GM11168 (cell line): ENCODE measurements around the gene CLCNKA.
"Not testable (repeated sequence)": the region's sequence is repeated elsewhere in the genome, so short reads cannot be mapped to it uniquely, and the experiment has no call there.

Experiments used
- in situ Hi-C: fragments of 300-500 bp; cut with MboI; formaldehyde crosslinking; loops from one replicate; pipeline ENCODE4 v1.12.0; 2022; ENCODE audit warnings: low sequenced_read_pairs; ENCODE audit not compliant: unreplicated experiment

The CLCNKA gene

GRCh38 chr1:16055613-16056520, 34.0 kb downstream of the CLCNKA start:
- in situ Hi-C loops: no loop called here

GRCh38 chr1:16056521-16056912, 34.7 kb downstream of the CLCNKA start:
- in situ Hi-C loops: not testable (repeated sequence)

DNA sequence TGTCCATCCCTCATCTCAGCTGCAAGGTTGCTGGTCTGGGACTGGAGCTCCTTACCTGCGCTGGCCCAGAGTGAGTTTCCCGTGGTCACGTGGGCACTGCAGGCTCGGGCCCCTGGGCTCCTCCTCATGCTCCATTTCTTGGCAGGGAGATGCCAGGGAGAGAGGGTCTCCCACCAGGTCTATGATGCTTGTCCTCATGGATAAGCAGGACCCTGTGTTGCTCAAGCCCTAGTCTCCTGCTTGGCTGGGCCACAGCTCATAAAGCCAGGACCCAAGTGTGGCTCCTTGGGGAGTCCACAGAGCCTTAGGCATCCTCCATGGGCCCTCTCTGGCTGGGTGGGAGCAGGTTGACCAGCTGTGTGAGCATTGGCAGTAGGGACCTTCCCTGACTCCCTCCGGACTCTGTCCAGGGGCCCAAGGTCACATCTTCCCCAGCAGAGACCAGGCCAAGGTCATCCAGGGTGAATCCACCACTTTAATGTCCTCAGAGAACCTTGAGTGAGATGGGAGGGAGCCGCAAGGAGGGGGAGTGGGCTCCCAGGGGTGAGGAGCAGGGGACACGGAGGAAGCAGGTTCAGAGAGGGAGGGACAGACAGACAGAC, 35.6 kb downstream of the CLCNKA start:
- in situ Hi-C loops: not testable (repeated sequence)

GRCh38 chr1:16058394-16059120, 36.7 kb downstream of the CLCNKA start:
- in situ Hi-C loops: not testable (repeated sequence)

GRCh38 chr1:16061266-16061665, 39.4 kb downstream of the CLCNKA start:
- in situ Hi-C loops: loop anchor here (10.0 kb wide), 1 partner anchor 46 kb away; the partner anchor contains the start of gene HSPB7

- in situ Hi-C loops: loop anchor here (10.0 kb wide), 1 partner anchor 47 kb away; the partner anchor contains the start of gene HSPB7
Observed at GRCh38 chr1:16061989-16062686, 40.3 kb downstream of the CLCNKA start.

GRCh38 chr1:16062687-16063075, 40.8 kb downstream of the CLCNKA start:
- in situ Hi-C loops: loop anchor here (10.0 kb wide), 1 partner anchor 48 kb away; the partner anchor contains the start of gene HSPB7

DNA sequence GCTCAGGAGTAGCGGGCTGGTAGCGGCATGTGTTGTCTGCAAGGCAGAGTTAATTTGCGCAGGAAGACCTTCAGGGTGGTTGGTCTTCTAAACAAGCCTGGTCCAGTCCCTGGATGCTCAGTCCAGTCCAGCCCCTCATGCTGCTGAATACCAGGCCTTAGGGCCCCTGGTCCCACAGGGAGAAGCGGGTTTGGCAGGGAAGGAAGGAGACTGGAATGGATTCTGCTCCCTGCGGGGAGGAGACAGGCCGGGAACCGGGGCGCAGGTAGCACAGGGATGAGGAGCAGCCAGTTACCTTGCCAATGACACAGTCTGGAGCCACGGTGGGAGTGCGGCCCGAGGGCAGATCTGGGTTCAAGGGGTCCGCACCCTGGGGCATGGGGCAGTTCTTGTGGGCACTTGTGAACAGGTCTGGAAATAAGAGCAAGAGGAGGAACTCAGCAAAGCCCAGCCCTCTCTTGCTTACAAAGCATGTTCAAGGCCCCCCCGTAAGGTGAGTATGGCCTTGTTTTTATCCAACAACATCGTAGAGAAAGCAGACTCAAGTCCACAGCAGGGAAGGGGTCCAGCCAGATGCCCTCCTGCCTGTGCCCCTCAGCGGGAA, 41.5 kb downstream of the CLCNKA start:
- in situ Hi-C loops: loop anchor here (10.0 kb wide), 1 partner anchor 49 kb away; the partner anchor contains the start of gene HSPB7

- in situ Hi-C loops: loop anchor here (10.0 kb wide), 1 partner anchor 49 kb away; the partner anchor contains the start of gene HSPB7
Observed at GRCh38 chr1:16063921-16064320, 42.1 kb downstream of the CLCNKA start.

GRCh38 chr1:16064536-16065268, 42.9 kb downstream of the CLCNKA start:
- in situ Hi-C loops: loop anchor here (10.0 kb wide), 1 partner anchor 50 kb away; the partner anchor contains the start of gene HSPB7

DNA sequence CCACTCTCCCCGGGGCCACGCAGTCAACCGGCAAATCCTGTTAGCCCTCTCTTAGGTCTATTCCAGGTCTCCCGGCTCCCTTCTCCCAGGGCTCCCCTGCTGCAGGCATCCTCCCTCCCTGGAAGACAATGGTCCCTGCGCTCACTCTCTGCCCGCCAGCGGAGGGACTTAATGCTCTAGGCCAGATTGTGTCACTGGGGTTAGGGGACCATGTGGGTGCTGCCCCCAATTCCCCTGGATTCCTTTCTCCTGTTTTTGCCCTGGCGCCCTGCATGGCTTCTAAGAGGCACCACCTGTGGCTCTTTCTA, 43.4 kb downstream of the CLCNKA start:
- in situ Hi-C loops: loop anchor here (10.0 kb wide), 1 partner anchor 50 kb away; the partner anchor contains the start of gene HSPB7

- in situ Hi-C loops: loop anchor here (10.0 kb wide), 1 partner anchor 51 kb away; the partner anchor contains the start of gene HSPB7
Observed at GRCh38 chr1:16066245-16066644, 44.4 kb downstream of the CLCNKA start.

DNA sequence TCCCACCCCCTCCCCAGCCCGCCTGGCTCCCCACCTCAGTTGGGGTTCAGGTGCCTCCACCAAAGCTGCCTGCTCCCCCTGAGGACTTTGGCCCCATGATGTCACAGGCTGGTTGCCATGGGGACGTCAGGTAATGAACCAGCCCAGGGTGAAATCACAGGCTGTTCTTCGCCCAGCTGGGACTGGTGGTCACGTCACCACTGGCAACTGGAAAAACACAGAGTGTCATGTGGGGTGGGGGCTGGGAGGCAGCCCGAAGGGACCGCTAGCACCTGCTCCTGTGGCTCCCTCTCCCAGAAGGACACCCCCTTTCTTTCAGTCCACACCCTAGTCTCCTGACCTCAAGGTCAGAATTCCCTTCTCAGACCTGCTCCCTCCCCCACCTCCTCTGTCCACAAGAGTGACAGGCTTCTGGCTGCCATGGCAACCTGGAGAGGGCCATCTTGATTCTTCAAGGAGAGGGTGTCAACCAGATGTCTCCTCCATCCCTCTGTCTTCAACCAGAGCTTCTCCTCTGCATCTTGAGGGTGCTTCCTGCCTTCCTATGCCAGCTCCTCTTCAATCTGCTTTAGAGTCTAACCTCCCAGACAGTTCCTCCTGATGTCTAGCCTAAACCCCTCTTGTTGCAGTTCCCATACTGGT, 45.4 kb downstream of the CLCNKA start:
- in situ Hi-C loops: loop anchor here (10.0 kb wide), 1 partner anchor 52 kb away; the partner anchor contains the start of gene HSPB7

DNA sequence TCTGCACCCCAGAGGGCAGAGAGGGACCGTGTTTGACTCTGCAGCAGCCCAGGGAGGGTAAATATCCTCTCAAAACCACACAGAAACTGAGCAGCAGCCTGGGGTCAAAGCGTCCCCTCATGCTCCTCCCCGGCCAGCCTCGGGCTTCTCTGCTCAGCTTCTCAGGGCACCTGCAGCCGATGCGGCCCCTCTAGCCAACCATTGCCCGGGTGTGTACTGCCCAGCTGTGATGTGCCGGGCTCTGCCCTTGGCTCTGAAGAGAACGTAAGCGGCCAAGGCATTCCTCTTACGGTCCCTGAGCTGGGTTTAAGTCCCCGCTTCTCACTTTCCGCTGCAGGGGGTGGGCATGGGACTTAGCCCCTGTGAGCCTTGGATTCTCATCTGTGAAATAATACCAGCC, 46.1 kb downstream of the CLCNKA start:
- in situ Hi-C loops: loop anchor here (10.0 kb wide), 1 partner anchor 53 kb away; the partner anchor contains the start of gene HSPB7

GRCh38 chr1:16068356-16069270, 46.8 kb downstream of the CLCNKA start:
- in situ Hi-C loops: loop anchor here (10.0 kb wide), 1 partner anchor 54 kb away; the partner anchor contains the start of gene HSPB7

DNA sequence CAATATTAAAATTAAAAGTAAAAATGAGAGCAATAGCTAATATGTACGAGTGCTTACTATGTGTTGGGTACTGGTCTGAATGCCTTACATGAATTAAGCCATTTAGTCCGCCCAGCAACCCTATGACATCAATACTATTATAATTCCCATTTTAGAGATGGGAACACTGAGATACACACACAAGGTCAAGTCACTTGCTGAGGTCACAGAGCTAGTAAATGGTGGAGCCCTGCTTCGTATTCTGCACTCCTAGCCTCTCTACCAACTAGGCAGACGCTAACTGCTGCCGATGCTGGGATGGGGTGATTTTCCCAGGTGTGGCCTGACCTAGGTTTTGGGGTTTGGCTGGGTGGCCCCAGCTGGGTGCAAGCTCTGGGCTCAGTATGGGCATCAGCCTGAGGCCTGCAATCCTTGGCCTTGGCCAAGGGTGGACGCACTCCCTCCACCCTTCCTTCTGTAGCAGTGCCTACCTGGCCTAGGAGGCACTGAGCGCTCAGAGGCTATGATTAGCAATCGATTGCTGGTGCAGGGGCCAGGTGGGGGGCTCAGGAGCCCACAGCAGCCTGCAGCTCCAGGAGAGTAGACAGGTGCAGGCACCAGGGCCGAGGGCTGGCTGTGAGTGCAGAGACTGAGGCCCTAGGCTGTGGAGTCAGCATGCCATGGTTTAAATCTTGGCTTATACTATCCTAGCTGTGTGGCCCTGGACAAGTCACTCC, 49.0 kb downstream of the CLCNKA start:
- in situ Hi-C loops: no loop called here
